SK-N-SH treated with all-trans-retinoic acid at 6 μM for 48 hours (cell line): Measurements from ENCODE around the gene TMC2.

ENCODE experiments used
- ARNTL ChIP-seq: fragments of 450-650 bp; formaldehyde crosslinking; IDR thresholded peaks from 2 replicates; pipeline ENCODE4 v1.5.0; 2020; ENCODE audit warnings: low read depth, mild to moderate bottlenecking, moderate library complexity, borderline replicate concordance
- CSDC2 ChIP-seq: fragments of 250-450 bp; sonication (Bioruptor Pico); IDR thresholded peaks from 2 replicates; pipeline ENCODE4 v1.5.0; 2020; ENCODE audit warnings: mild to moderate bottlenecking, moderate library complexity
- RARB ChIP-seq: fragments of 250-450 bp; sonication (Bioruptor Pico); IDR thresholded peaks from 2 replicates; pipeline ENCODE4 v1.8.0; 2021; ENCODE audit warnings: mild to moderate bottlenecking, moderate library complexity
- SNAI2 ChIP-seq: fragments of 250-450 bp; sonication (Bioruptor Pico); IDR thresholded peaks from 2 replicates; pipeline ENCODE4 v1.5.0; 2020; ENCODE audit warnings: mild to moderate bottlenecking, moderate library complexity
- ZNF565 ChIP-seq: fragments of 450-650 bp; formaldehyde crosslinking; conservative IDR thresholded peaks from 2 replicates; pipeline ENCODE4 v1.5.0; 2020; ENCODE audit warnings: low read depth, mild to moderate bottlenecking, moderate library complexity
- TF ChIP-seq, protein P1 (sequence below): fragments of 250-450 bp; sonication (Bioruptor Pico); IDR thresholded peaks from 2 replicates; pipeline ENCODE4 v1.8.0; 2020; ENCODE audit warnings: mild to moderate bottlenecking, moderate library complexity, borderline replicate concordance
- TF ChIP-seq, protein P2 (sequence below): fragments of 250-450 bp; sonication (Bioruptor Pico); IDR thresholded peaks from 2 replicates; pipeline ENCODE4 v1.5.1; 2020; ENCODE audit warnings: low read depth, mild to moderate bottlenecking, moderate library complexity
- TF ChIP-seq, protein P3 (sequence below): fragments of 250-450 bp; sonication (Bioruptor Pico); IDR thresholded peaks from 2 replicates; pipeline ENCODE4 v1.8.0; 2021; ENCODE audit warnings: low read depth, mild to moderate bottlenecking, moderate library complexity, borderline replicate concordance

DNA sequence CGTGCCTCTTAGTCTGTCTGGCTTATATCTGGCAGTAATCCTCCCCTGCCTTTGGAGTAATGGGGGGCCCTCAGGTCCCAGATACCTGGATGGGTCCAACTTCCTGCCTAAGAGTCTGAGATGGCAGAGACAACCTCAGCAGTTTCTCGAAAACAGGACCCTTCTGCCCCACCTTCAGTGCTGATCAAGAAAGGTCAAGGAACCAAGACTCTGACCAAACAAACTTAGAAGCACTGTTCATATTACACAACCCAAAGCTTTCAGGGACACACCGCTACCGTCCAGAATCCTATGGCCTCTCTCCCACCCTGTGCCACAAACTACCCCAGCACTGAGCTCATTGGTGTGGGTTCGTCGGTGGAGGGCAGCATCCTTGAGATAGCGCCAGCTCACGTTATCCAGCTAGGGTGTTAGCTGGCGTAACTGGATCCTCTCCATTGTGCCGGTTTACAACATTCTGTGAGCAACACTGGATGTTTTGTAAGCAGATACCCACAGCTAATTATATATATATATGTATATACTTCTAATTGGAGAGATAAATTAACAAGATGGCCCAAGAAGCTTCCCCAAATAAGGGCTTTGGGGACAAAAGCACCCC is 7.6 kb upstream of the TMC2 start:
- TF ChIP-seq, protein P1, sequence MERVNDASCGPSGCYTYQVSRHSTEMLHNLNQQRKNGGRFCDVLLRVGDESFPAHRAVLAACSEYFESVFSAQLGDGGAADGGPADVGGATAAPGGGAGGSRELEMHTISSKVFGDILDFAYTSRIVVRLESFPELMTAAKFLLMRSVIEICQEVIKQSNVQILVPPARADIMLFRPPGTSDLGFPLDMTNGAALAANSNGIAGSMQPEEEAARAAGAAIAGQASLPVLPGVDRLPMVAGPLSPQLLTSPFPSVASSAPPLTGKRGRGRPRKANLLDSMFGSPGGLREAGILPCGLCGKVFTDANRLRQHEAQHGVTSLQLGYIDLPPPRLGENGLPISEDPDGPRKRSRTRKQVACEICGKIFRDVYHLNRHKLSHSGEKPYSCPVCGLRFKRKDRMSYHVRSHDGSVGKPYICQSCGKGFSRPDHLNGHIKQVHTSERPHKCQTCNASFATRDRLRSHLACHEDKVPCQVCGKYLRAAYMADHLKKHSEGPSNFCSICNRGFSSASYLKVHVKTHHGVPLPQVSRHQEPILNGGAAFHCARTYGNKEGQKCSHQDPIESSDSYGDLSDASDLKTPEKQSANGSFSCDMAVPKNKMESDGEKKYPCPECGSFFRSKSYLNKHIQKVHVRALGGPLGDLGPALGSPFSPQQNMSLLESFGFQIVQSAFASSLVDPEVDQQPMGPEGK (CRISPR knock-in tag) = no peak
- TF ChIP-seq ZNF565 (no peak), ARNTL (no peak), RARB (no peak), SNAI2 (CRISPR knock-in tag) (no peak), CSDC2 (CRISPR knock-in tag) (no peak)
- TF ChIP-seq, protein P2, sequence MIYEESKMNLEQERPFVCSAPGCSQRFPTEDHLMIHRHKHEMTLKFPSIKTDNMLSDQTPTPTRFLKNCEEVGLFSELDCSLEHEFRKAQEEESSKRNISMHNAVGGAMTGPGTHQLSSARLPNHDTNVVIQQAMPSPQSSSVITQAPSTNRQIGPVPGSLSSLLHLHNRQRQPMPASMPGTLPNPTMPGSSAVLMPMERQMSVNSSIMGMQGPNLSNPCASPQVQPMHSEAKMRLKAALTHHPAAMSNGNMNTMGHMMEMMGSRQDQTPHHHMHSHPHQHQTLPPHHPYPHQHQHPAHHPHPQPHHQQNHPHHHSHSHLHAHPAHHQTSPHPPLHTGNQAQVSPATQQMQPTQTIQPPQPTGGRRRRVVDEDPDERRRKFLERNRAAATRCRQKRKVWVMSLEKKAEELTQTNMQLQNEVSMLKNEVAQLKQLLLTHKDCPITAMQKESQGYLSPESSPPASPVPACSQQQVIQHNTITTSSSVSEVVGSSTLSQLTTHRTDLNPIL (CRISPR knock-in tag) = no peak
- TF ChIP-seq, protein P3, sequence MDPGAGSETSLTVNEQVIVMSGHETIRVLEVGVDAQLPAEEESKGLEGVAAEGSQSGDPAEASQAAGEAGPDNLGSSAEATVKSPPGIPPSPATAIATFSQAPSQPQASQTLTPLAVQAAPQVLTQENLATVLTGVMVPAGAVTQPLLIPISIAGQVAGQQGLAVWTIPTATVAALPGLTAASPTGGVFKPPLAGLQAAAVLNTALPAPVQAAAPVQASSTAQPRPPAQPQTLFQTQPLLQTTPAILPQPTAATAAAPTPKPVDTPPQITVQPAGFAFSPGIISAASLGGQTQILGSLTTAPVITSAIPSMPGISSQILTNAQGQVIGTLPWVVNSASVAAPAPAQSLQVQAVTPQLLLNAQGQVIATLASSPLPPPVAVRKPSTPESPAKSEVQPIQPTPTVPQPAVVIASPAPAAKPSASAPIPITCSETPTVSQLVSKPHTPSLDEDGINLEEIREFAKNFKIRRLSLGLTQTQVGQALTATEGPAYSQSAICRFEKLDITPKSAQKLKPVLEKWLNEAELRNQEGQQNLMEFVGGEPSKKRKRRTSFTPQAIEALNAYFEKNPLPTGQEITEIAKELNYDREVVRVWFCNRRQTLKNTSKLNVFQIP (CRISPR knock-in tag) = no peak
